GM13976 (cell line): ENCODE data around the gene FNIP2.

Experiments
- DNase-seq: peaks from one replicate; pipeline ENCODE4 v3.0.0; 2012; ENCODE audit warnings: low spot score
- in situ Hi-C: fragments of 300-500 bp; cut with MboI; formaldehyde crosslinking; loops from one replicate; pipeline ENCODE4 v1.12.0; 2022; ENCODE audit warnings: low sequenced_read_pairs, mixed read lengths, inconsistent platforms; ENCODE audit not compliant: unreplicated experiment
- TF ChIP-seq, protein P1 (sequence below): IDR thresholded peaks from 2 replicates; pipeline ENCODE4 v1.5.1; 2012; ENCODE audit warnings: borderline replicate concordance, mild to moderate bottlenecking; ENCODE audit not compliant: insufficient read depth; ENCODE audit errors: extremely low read depth, missing control alignments, control extremely low read depth

The FNIP2 gene

DNA sequence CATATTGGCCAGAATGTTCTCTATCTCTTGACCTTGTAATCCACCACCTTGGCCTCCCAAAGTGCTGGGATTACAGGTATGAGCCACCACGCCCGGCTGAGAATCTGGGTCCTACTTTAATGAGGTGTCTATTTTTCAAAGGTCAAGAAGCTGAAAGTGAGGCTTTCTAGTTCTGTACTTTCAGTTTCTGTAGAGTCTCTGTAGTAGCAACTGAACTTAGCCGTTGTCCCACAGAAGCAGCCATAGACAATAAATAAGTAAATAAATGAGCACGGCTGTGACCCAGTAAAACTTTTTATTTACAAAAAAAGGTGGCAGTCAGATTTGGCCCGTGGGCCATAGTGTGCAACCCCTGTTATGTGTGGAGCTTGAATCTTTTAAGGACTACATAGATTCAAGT, 92.0 kb downstream of the FNIP2 start:
- TF ChIP-seq, protein P1, sequence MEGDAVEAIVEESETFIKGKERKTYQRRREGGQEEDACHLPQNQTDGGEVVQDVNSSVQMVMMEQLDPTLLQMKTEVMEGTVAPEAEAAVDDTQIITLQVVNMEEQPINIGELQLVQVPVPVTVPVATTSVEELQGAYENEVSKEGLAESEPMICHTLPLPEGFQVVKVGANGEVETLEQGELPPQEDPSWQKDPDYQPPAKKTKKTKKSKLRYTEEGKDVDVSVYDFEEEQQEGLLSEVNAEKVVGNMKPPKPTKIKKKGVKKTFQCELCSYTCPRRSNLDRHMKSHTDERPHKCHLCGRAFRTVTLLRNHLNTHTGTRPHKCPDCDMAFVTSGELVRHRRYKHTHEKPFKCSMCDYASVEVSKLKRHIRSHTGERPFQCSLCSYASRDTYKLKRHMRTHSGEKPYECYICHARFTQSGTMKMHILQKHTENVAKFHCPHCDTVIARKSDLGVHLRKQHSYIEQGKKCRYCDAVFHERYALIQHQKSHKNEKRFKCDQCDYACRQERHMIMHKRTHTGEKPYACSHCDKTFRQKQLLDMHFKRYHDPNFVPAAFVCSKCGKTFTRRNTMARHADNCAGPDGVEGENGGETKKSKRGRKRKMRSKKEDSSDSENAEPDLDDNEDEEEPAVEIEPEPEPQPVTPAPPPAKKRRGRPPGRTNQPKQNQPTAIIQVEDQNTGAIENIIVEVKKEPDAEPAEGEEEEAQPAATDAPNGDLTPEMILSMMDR, result no peak
- in situ Hi-C loops, result no loop called here
- DNase-seq, result peak; percentile 46

DNA sequence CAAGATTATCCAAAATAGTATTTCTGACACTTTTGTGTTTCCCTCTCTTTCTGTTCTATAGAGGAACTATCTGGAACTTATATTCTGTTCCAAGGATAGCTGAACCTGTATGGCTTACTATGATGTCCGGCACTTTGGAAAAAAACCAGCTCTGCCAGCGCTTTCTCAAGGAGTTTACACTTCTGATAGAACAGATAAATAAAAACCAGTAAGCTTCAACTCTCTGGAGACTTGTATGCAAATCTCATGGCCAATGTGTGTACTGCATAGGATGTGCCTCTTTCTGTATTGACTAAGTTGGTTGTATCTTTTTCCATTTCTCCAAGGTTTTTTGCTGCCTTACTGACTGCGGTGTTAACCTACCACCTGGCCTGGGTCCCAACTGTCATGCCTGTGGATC, 92.5 kb downstream of the FNIP2 start:
- DNase-seq, result no peak
- in situ Hi-C loops, result no loop called here
- TF ChIP-seq, protein P1, result no peak

DNA sequence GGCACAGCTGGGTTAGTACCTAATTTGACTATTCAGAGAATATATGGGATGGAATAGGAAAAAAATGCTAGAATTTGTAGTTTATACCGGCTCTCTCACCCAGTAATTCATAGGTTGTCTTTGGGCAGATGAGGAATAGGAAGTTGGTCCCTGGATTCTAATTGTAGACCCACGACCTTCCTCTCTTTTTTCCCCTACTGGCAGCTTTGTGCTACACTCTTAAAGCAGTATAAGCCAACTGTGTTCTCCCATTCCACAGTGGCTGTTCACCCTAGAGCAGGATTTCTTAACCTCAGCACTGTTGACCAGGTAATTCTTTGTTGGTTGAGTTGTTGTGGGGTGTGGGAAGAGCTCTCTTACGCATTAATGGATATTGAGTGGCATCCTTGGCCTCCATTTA, 92.9 kb downstream of the FNIP2 start:
- TF ChIP-seq, protein P1, result no peak
- in situ Hi-C loops, result no loop called here
- DNase-seq, result no peak

DNA sequence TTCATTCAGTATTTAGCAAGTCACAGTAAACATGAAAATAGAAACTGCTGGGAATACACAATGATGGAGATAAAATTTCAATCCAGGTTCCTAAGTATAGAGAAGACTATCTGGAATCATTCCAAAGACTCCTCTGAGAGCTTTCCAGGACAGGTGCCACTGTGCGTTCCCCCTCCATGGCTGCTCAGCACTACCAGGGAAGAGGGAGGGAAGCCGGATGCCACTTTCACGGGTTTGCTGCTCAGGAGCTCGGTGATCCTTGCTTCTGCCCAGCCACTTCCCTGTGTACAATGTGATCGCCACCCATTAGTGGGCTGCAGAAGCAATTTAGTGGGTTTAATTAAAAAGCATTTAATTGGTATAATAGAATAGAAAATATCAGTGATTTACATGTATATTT, 94.5 kb downstream of the FNIP2 start:
- TF ChIP-seq, protein P1, result no peak
- no peak for DNase-seq
- in situ Hi-C loops, result no loop called here

DNA sequence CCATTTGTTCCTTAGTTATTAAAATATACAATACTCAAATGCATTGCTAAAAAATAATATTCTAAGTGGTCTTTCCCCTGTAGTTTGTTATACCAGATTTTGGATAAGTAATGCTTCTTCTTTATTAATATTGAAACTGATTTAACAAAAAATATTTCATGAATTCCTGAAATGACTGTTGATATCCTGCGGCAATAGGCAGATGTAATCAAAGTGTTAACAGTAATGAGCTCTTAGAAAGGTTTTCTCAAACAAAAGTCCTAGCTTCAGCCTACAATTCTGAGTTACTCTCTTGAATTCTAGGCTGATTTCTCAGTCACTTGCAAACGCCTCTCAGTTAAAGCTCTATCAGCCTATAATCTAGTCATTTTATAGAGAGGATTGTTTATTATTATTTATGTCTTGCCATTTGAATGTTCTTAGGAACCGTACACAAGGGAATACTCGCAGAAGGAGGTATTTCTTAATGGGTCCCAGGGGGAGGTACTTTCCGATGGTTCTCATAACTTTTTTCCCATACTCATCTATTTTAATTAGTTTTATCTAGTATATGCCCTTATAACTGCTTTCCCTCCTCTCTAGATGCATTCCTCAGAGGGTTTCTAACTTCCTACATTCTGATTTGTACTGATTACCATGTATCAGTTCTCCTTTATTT, 96.8 kb downstream of the FNIP2 start:
- in situ Hi-C loops, result no loop called here
- peak; percentile 47 for DNase-seq
- TF ChIP-seq, protein P1, result no peak

DNA sequence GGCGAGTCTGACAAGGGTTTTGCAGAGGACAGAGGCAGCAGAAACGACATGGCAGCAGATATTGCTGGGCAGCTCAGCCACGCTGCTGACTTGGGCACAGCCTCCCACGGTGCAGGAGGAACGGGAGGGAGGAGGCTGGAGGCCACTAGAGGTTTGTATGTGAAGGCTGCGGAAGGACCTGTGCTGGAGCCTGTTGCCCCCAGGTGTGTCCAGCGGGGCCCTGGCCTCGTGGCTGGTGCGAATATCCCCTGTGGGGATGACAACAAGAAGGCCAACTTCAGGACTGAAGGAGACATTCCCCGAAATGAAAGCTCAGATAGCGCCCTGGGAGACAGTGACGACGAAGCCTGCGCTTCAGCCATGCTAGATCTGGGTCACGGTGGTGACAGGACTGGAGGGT, 100.2 kb downstream of the FNIP2 start:
- TF ChIP-seq, protein P1, result no peak
- no peak for DNase-seq
- in situ Hi-C loops, result no loop called here

DNA sequence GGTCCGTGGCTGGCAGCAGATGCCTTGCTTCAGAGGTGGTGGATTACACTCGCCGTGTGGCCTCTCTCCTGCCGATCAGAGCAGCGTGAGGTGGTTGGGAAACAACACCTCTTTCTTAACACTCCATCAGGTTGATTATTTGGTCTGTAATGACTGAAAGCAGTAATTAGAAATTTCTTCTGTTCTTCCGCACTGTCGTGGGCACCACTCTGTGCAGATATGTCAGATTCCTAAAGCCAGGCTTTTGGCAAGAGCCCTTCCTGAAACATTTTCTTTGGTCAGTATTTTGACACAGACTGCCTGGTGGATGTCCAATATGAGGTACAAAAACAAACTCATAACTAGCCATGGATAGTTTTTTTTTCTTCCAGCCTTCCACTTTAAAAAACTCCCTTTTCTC, 100.9 kb downstream of the FNIP2 start:
- no peak for DNase-seq
- in situ Hi-C loops, result no loop called here
- TF ChIP-seq, protein P1, result no peak
